Left lung (tissue), 10 donors: ENCODE results near the gene KIF19. TPM values are rescaled to one million over a fixed set of nuclear protein-coding genes. Genes with fewer than 3 reads are reported as not detected.

Experiments
- ATAC-seq: fragments of 200-7000 bp; cut with Tn5 transposase; one replicate; pipeline ENCODE4 v1.9.1; 2020; ENCODE audit warnings: moderate library complexity
- DNase-seq, 4 donors: peaks; one replicate each; pipeline ENCODE4 v3.0.0-alpha.2; 2013 to 2020
- H3K27ac ChIP-seq, 2 donors: fragments of 200-600 bp; sonication (generic) in 1 of 2; one replicate each; pipeline versions ENCODE4 v1.5.0 to v1.8.0; 2020 to 2021
- H3K27me3 ChIP-seq, 2 donors: fragments of 200-600 bp; sonication (generic) in 1 of 2; one replicate each; pipeline versions ENCODE4 v1.5.0 to v1.8.0; 2020 to 2021
- H3K36me3 ChIP-seq, 2 donors: fragments of 200-600 bp; sonication (generic) in 1 of 2; one replicate each; pipeline versions ENCODE4 v1.5.0 to v1.8.0; 2020 to 2021
- H3K4me1 ChIP-seq, 2 donors: fragments of 200-600 bp; one replicate each; pipeline ENCODE4 v1.8.0; 2021
- H3K4me3 ChIP-seq, 2 donors: fragments of 200-600 bp; sonication (generic) in 1 of 2; one replicate each; pipeline versions ENCODE4 v1.5.0 to v1.8.0; 2020 to 2021; ENCODE audit warnings: mild to moderate bottlenecking in 1 of 2
- H3K9me3 ChIP-seq, 2 donors: fragments of 200-600 bp; sonication (generic) in 1 of 2; one replicate each; pipeline versions ENCODE4 v1.5.0 to v1.8.0; 2020 to 2021
- intact Hi-C, 2 donors: fragments of 100-400 bp; cut with DNase I; formaldehyde crosslinking; loops; one replicate each; pipeline versions ENCODE4 v1.11.2 to v1.14.2; 2022
- polyA plus RNA-seq, 6 donors: library from polyadenylated mRNA; unstranded; fragments of 120-200 nt; gene quantifications; one replicate each; pipeline ENCODE4 v1.2.1, GENCODE V29; 2013; ENCODE audit not compliant: insufficient read length in 6 of 6
- total RNA-seq, 2 donors: library from RNA; stranded (reverse); fragmentation: NEBNext Ultra II Directional; extraction: Animal tissue kit (Norgen Biotek cat#: 25700); gene quantifications; one replicate each; pipeline ENCODE4 v1.2.1, GENCODE V29; 2021
- TF ChIP-seq, protein P1 (sequence below), 2 donors: fragments of 200-600 bp; sonication (generic) in 1 of 2; IDR thresholded peaks; one replicate each; pipeline versions ENCODE4 v1.5.0 to v1.8.0; 2021; ENCODE audit warnings: antibody characterized with exemption in 2 of 2
- donor health status: DM: no; HTN: yes; CAD: no.
- donor health status: DM: no; HTN: no; CAD: no.

The KIF19 gene
- total and polyA plus RNA-seq, 8 donors = 0.61 to 2.6 (median 1.5) TPM; not detected in 1

GRCh38 chr17:74368341-74369081 lies 42.5 kb downstream of the KIF19 start:
- no peaks in the 10 kb centered on the region for H3K36me3 ChIP-seq
- TF ChIP-seq, protein P1, sequence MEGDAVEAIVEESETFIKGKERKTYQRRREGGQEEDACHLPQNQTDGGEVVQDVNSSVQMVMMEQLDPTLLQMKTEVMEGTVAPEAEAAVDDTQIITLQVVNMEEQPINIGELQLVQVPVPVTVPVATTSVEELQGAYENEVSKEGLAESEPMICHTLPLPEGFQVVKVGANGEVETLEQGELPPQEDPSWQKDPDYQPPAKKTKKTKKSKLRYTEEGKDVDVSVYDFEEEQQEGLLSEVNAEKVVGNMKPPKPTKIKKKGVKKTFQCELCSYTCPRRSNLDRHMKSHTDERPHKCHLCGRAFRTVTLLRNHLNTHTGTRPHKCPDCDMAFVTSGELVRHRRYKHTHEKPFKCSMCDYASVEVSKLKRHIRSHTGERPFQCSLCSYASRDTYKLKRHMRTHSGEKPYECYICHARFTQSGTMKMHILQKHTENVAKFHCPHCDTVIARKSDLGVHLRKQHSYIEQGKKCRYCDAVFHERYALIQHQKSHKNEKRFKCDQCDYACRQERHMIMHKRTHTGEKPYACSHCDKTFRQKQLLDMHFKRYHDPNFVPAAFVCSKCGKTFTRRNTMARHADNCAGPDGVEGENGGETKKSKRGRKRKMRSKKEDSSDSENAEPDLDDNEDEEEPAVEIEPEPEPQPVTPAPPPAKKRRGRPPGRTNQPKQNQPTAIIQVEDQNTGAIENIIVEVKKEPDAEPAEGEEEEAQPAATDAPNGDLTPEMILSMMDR (IDR thresholded peaks at IDR 0.05) = peak; percentile 79 to 92
- peak; percentile 92 for ATAC-seq
- no peak overlapping the region for H3K4me3 ChIP-seq
- H3K27ac ChIP-seq = no peak overlapping the region
- H3K4me1 ChIP-seq = peaks cover 0 to 15% of the 10 kb centered on the region in 2 donors
- no peaks in the 10 kb centered on the region for H3K9me3 ChIP-seq
- DNase-seq = peak in 2 of 4 donors; percentile 67 to 93
- peaks cover 0 to 35% of the 10 kb centered on the region in 2 donors for H3K27me3 ChIP-seq
- intact Hi-C loops = no loop called here

GRCh38 chr17:74369221-74369620 lies 43.2 kb downstream of the KIF19 start:
- DNase-seq (peak in 2 of 4 donors; percentile 62 to 88), ATAC-seq (peak; percentile 38)
- intact Hi-C loops = no loop called here

GRCh38 chr17:74369665-74370490 lies 43.9 kb downstream of the KIF19 start:
- no peak for DNase-seq
- TF ChIP-seq, protein P1 (IDR thresholded peaks at IDR 0.05) = no peak
- Histone ChIP-seq H3K27ac (no peak overlapping the region), H3K27me3 (peaks cover 0 to 35% of the 10 kb centered on the region in 2 donors), H3K4me1 (peaks cover 0 to 15% of the 10 kb centered on the region in 2 donors), H3K36me3 (no peaks in the 10 kb centered on the region), H3K9me3 (no peaks in the 10 kb centered on the region), H3K4me3 (no peak overlapping the region)
- intact Hi-C loops = no loop called here
- ATAC-seq = no peak

More at GRCh38 chr17:74369221-74369620, 43.2 kb downstream of the KIF19 start:
- Histone ChIP-seq H3K36me3 (no peaks in the 10 kb centered on the region), H3K27me3 (peaks cover 0 to 35% of the 10 kb centered on the region in 2 donors), H3K9me3 (no peaks in the 10 kb centered on the region), H3K27ac (no peak overlapping the region), H3K4me3 (no peak overlapping the region), H3K4me1 (peaks cover 0 to 15% of the 10 kb centered on the region in 2 donors)
- TF ChIP-seq, protein P1 (IDR thresholded peaks at IDR 0.05) = no peak

- TF ChIP-seq, protein P1 (IDR thresholded peaks at IDR 0.05) = no peak
- ATAC-seq (no peak), DNase-seq (no peak)
- Histone ChIP-seq H3K27me3 (peaks cover 0 to 35% of the 10 kb centered on the region in 2 donors), H3K4me1 (peaks cover 0 to 15% of the 10 kb centered on the region in 2 donors), H3K36me3 (no peaks in the 10 kb centered on the region), H3K4me3 (no peak overlapping the region), H3K27ac (no peak overlapping the region), H3K9me3 (no peaks in the 10 kb centered on the region)
- intact Hi-C loops = no loop called here
Measured at GRCh38 chr17:74371653-74372147, 45.7 kb downstream of the KIF19 start.

DNA sequence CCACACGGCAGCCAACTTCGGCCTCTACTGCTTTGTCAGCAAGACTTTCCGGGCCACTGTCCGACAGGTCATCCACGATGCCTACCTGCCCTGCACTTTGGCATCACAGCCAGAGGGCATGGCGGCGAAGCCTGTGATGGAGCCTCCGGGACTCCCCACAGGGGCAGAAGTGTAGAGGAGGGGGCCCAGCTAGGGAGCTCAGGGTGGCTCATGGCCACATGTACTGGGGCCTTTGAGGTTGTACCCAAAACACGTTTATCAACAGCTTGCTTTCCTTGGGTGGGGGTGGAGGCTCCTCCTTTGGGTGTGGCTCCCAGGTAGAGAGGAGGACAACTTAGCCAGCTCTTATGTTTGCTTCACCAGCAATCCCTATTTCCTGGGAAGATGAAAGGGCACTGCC lies 46.4 kb downstream of the KIF19 start:
- no peak overlapping the region for H3K4me3 ChIP-seq
- intact Hi-C loops = no loop called here
- no peak for ATAC-seq
- H3K27me3 ChIP-seq = peaks cover 0 to 32% of the 10 kb centered on the region in 2 donors
- no peaks in the 10 kb centered on the region for H3K9me3 ChIP-seq
- H3K4me1 ChIP-seq = peaks cover 0 to 15% of the 10 kb centered on the region in 2 donors
- TF ChIP-seq, protein P1 (IDR thresholded peaks at IDR 0.05) = no peak
- H3K36me3 ChIP-seq = no peaks in the 10 kb centered on the region
- no peak for DNase-seq
- no peak overlapping the region for H3K27ac ChIP-seq
